Ishikawa (cell line): Measurements from ENCODE around the gene GNB1L.

Experiments
- CEBPB ChIP-seq: IDR thresholded peaks from 2 replicates; pipeline ENCODE4 v1.6.1; 2012
- CREB1 ChIP-seq: IDR thresholded peaks from 2 replicates; pipeline ENCODE4 v1.6.1; 2012; ENCODE audit warnings: low read depth
- EGR1 ChIP-seq: IDR thresholded peaks from 2 replicates; pipeline ENCODE4 v1.6.1; 2012
- EP300 ChIP-seq: IDR thresholded peaks from 2 replicates; pipeline ENCODE4 v1.6.1; 2012; ENCODE audit warnings: borderline replicate concordance
- FOXM1 ChIP-seq: IDR thresholded peaks from 2 replicates; pipeline ENCODE4 v1.6.1; 2012; ENCODE audit warnings: low read depth, borderline replicate concordance
- NFIC ChIP-seq: IDR thresholded peaks from 2 replicates; pipeline ENCODE4 v1.6.1; 2012
- RAD21 ChIP-seq: IDR thresholded peaks from 2 replicates; pipeline ENCODE4 v1.6.1; 2012; ENCODE audit warnings: low read depth
- REST ChIP-seq: IDR thresholded peaks from 2 replicates; pipeline ENCODE4 v1.6.1; 2012; ENCODE audit warnings: low read depth, mild to moderate bottlenecking
- TAF1 ChIP-seq: IDR thresholded peaks from 2 replicates; pipeline ENCODE4 v1.6.1; 2012; ENCODE audit warnings: low read depth, mild to moderate bottlenecking
- TCF12 ChIP-seq: IDR thresholded peaks from 2 replicates; pipeline ENCODE4 v1.6.1; 2012; ENCODE audit warnings: low read depth
- TEAD4 ChIP-seq: IDR thresholded peaks from 2 replicates; pipeline ENCODE4 v1.6.1; 2012
- USF1 ChIP-seq: IDR thresholded peaks from 2 replicates; pipeline ENCODE4 v1.6.1; 2012
- YY1 ChIP-seq: IDR thresholded peaks from 2 replicates; pipeline ENCODE4 v1.6.1; 2012; ENCODE audit warnings: low read depth
- ZBTB7A ChIP-seq: IDR thresholded peaks from 2 replicates; pipeline ENCODE4 v1.6.1; 2012; ENCODE audit warnings: low read depth
- TF ChIP-seq, protein P1 (sequence below): IDR thresholded peaks from 2 replicates; pipeline ENCODE4 v1.6.1; 2012

GNB1L gene

DNA sequence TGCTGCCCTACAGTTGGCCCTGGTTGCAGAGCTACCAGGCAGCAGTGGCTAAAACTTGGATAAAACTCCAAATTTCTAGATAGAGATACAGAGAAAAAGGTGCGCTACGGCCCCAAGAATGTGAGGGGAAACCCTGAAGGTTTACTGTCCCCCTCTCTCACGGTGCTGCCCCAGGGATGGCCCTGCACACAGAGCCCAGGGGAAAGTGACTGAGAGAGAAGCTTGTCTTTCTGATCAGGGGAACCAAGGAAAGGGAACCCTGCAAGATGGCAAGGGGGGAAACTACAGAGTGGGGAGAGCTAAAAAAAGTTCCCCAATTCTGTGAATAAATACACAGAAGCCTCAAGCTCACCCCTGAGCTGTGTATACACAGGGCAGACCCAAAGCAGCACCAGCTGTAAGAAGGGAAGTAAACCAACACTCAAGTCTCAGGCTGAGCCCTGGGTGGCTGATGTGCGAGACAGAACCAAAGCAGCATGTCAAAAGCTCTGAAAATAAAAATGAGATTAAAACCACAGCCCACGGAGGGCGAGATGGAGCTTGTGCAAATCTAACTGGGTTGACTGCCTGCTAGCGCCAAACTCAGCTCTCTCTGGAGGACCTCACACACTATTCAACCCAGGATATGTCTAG, 22.1 kb downstream of the GNB1L start:
- no peak for TF ChIP-seq CEBPB
- TF ChIP-seq CREB1: no peak
- TF ChIP-seq, protein P1, sequence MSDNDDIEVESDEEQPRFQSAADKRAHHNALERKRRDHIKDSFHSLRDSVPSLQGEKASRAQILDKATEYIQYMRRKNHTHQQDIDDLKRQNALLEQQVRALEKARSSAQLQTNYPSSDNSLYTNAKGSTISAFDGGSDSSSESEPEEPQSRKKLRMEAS: no peak
- TF ChIP-seq TCF12: no peak
- no peak for TF ChIP-seq RAD21
- TF ChIP-seq TAF1: no peak
- TF ChIP-seq USF1: no peak
- TF ChIP-seq REST: no peak

GRCh38 chr22:19831016-19831415, 23.7 kb downstream of the GNB1L start:
- TF ChIP-seq RAD21: no peak
- TF ChIP-seq REST: no peak
- no peak for TF ChIP-seq CREB1
- TF ChIP-seq YY1: no peak
- TF ChIP-seq ZBTB7A: no peak
- TF ChIP-seq EGR1: no peak
- TF ChIP-seq, protein P1: no peak
- no peak for TF ChIP-seq FOXM1
- TF ChIP-seq NFIC: no peak
- no peak for TF ChIP-seq TAF1
- TF ChIP-seq TCF12: no peak
- TF ChIP-seq EP300: no peak
- no peak for TF ChIP-seq USF1
- no peak for TF ChIP-seq TEAD4

DNA sequence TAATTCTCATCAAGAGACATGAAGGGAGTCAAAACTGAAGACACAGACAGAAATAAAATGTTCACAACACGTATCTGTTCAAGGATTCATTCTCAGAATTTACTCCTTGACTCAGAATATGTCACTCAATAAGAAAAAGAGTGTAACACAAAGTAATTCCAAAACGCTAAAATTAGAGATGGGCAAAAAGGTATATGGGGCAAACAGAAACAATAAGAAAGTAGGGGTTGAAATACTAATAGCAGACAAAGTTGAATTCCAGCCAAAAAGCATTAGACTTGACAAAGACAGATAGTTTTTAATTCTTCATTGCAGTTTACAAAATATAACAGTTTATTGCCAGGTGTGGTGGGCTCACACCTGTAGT, 26.7 kb downstream of the GNB1L start:
- TF ChIP-seq FOXM1 (no peak), EP300 (no peak), USF1 (no peak), TAF1 (no peak), TCF12 (no peak), RAD21 (no peak), TEAD4 (no peak)

- TF ChIP-seq TEAD4: no peak
- TF ChIP-seq, protein P1: no peak
- TF ChIP-seq EP300: no peak
- no peak for TF ChIP-seq YY1
- no peak for TF ChIP-seq RAD21
- TF ChIP-seq USF1: no peak
- TF ChIP-seq NFIC: no peak
- no peak for TF ChIP-seq ZBTB7A
- TF ChIP-seq FOXM1: no peak
Measured at GRCh38 chr22:19827341-19828034, 27.2 kb downstream of the GNB1L start.

GRCh38 chr22:19826619-19826950, 28.1 kb downstream of the GNB1L start:
- TF ChIP-seq YY1 (no peak), CREB1 (no peak), FOXM1 (no peak), CEBPB (no peak), ZBTB7A (no peak), TCF12 (no peak), REST (no peak), USF1 (no peak), NFIC (no peak), TEAD4 (no peak), TAF1 (no peak), EP300 (no peak), EGR1 (no peak)
- TF ChIP-seq, protein P1: no peak
